ENCODE measurements around the gene PPP6R3.

The PPP6R3 gene

GRCh38 chr11:68661697-68662603 is 201.4 kb downstream of the PPP6R3 start (continued):
- TF ChIP-seq POU6F1 (CRISPR knock-in tag; IDR thresholded peaks at IDR 0.05; ENCODE audit: borderline replicate concordance, low read depth): no peak
- no peak for TF ChIP-seq ZFP3 (CRISPR knock-in tag; IDR thresholded peaks at IDR 0.05)
- TF ChIP-seq ESRRG (CRISPR knock-in tag; IDR thresholded peaks at IDR 0.05): no peak
- no peak for TF ChIP-seq PATZ1 (CRISPR knock-in tag; IDR thresholded peaks at IDR 0.05; ENCODE audit: borderline replicate concordance)
- TF ChIP-seq SNAI2 (CRISPR knock-in tag; IDR thresholded peaks at IDR 0.05): 0 out of 2 replicates have a peak, but pooled peaks have one; percentile 25
- TF ChIP-seq BACH2 (CRISPR knock-in tag; IDR thresholded peaks at IDR 0.05; ENCODE audit: borderline replicate concordance): no peak

GRCh38 chr11:68663482-68664010 is 203.0 kb downstream of the PPP6R3 start:
- ATAC-seq: no peak
- TF ChIP-seq, protein P1, sequence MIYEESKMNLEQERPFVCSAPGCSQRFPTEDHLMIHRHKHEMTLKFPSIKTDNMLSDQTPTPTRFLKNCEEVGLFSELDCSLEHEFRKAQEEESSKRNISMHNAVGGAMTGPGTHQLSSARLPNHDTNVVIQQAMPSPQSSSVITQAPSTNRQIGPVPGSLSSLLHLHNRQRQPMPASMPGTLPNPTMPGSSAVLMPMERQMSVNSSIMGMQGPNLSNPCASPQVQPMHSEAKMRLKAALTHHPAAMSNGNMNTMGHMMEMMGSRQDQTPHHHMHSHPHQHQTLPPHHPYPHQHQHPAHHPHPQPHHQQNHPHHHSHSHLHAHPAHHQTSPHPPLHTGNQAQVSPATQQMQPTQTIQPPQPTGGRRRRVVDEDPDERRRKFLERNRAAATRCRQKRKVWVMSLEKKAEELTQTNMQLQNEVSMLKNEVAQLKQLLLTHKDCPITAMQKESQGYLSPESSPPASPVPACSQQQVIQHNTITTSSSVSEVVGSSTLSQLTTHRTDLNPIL (CRISPR knock-in tag; IDR thresholded peaks at IDR 0.05; ENCODE audit: low read depth): no peak
- TF ChIP-seq CSRNP3 (CRISPR knock-in tag; IDR thresholded peaks at IDR 0.05): no peak
- no peak for TF ChIP-seq ZFP30 (CRISPR knock-in tag; IDR thresholded peaks at IDR 0.05)

DNA sequence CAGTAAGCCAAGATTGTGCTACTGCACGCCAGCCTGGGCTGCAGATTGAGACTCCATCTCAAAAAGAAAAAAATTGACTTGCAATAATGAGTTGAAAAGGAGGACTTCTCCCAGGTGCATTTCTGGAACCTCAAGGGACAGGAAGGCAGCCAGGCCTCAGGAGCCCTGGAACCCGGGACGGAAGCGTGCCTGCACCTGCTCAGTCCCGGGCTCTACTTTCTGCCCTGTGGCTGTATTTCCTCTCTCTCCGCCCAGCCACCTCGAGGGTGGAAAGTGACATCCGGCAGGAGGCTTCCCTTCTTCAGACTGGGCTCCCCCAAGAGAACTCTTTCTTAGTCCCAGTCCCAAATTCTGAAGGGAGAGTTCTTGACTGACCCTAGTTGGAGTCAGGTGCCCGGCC is 203.6 kb downstream of the PPP6R3 start:
- ATAC-seq: no peak
- TF ChIP-seq BACH2 (CRISPR knock-in tag; IDR thresholded peaks at IDR 0.05; ENCODE audit: borderline replicate concordance): no peak
- no peak for TF ChIP-seq POU6F1 (CRISPR knock-in tag; IDR thresholded peaks at IDR 0.05; ENCODE audit: borderline replicate concordance, low read depth)
- no peak for TF ChIP-seq ZNF8 (CRISPR knock-in tag; IDR thresholded peaks at IDR 0.05)
- TF ChIP-seq CSDC2 (CRISPR knock-in tag; IDR thresholded peaks at IDR 0.05): no peak
- no peak for TF ChIP-seq ARNTL (CRISPR knock-in tag; IDR thresholded peaks at IDR 0.05; ENCODE audit: borderline replicate concordance, low read depth)
- TF ChIP-seq ZNF565 (CRISPR knock-in tag; conservative IDR thresholded peaks at IDR 0.05; ENCODE audit: low read depth): no peak
- TF ChIP-seq GLIS3 (CRISPR knock-in tag; IDR thresholded peaks at IDR 0.05): no peak
- TF ChIP-seq ESRRG (CRISPR knock-in tag; IDR thresholded peaks at IDR 0.05): no peak
- no peak for TF ChIP-seq TCF4 (CRISPR knock-in tag; IDR thresholded peaks at IDR 0.05; ENCODE audit: borderline replicate concordance)
- no peak for TF ChIP-seq SNAI2 (CRISPR knock-in tag; IDR thresholded peaks at IDR 0.05)
- TF ChIP-seq ZNF70 (CRISPR knock-in tag; IDR thresholded peaks at IDR 0.05): no peak
- TF ChIP-seq ZFP3 (CRISPR knock-in tag; IDR thresholded peaks at IDR 0.05): no peak
- TF ChIP-seq TOX (CRISPR knock-in tag; IDR thresholded peaks at IDR 0.05; ENCODE audit: borderline replicate concordance): no peak
- TF ChIP-seq, protein P1 (CRISPR knock-in tag; IDR thresholded peaks at IDR 0.05; ENCODE audit: low read depth): no peak
- no peak for TF ChIP-seq RARB (CRISPR knock-in tag; IDR thresholded peaks at IDR 0.05)
- TF ChIP-seq CSRNP3 (CRISPR knock-in tag; IDR thresholded peaks at IDR 0.05): no peak
- TF ChIP-seq OSR1 (CRISPR knock-in tag; IDR thresholded peaks at IDR 0.05): no peak
- TF ChIP-seq TSHZ2 (CRISPR knock-in tag; IDR thresholded peaks at IDR 0.05): no peak
